ENCODE data around the gene DOCK1.

Gene DOCK1

DNA sequence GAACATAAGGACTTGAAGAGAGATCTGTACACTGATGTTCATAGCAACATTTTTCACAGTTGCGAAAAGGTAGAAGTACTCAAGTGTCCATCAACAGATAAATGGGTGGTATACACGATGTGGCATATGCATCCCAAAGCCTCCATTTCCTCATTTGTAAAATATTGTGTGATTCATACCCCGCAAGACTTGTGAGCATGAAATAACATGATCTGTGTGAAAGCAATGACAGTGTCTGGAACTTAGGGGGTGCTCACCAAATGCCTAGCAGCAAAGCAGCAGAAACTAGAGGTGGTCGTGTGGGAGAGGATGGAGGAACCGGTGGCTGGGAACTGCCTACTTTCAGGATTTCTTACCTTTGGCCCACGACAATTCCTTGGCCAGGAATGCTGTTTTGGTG lies 426.5 kb downstream of the DOCK1 start:
- DNase-seq = no peak

DNA sequence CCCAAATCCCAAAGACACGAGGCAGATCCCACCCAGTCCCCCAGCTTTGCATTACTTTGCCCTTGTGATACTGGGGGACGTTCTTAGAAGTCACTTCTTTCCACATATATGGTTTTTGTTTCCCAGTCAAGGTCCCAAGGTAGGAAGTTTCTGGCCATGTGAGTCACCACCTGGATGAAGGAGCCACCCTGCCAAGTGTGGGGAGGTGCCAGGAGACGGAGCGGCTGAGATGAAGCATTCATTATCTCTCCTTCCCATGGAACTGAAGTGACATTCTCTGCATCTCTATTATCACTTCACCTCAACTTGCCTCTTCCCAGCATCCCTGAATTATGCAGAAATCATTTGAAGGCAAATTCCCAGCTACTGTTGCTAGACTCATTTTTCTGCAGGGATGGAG lies 427.4 kb downstream of the DOCK1 start:
- DNase-seq = no peak

DNA sequence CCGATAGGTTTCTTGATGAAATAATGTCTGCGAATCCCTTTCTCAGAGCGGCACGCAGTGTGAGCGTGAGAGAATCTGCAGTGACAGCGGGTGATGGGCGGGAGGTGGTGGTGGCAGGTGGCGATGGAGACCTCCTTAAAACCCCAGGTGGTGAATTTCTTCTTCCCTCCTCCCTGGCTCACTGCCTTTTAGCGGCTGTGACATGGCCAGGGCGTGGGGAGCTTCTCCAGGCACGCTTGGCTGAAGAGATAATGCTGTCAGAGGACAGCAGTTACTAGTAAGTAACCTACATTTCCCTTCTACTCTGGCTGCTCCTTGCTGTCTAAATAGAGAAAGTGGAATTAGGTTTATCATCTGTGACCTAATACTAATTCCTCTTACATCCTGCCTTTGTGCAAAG lies 432.6 kb downstream of the DOCK1 start:
- no peak for DNase-seq

DNA sequence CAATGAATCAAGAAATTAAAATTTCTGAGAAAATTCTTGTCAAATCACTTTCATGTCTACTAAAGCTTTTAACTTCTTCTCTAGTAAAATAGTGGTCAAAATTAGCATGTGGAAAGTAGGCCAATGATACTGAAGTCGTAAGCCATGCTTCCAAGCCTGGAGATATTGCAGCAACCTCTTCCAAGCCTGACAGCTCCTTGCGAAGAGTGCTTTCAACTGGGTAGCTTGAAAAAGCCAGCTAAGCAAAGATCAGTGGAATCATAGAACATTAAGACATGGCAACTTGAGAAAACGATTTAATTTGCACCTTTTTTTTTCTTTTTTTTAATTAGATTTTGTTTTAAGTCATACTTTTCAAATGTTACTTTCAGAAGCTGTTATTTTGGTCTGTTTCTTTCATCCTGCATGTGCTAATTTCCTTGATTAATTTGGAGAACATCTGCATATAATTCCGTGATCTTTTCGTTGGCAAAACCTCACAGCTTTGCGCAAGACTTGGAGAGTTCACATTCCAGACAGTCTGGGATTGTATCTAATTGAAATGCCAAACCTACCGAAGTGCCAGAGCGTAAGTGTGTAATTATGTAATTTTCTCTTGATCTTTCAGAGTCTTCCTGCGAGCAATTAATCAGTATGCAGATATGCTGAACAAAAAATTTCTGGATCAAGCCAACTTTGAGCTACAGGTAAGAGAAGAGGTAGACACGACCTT lies 433.3 kb downstream of the DOCK1 start:
- DNase-seq = no peak

DNA sequence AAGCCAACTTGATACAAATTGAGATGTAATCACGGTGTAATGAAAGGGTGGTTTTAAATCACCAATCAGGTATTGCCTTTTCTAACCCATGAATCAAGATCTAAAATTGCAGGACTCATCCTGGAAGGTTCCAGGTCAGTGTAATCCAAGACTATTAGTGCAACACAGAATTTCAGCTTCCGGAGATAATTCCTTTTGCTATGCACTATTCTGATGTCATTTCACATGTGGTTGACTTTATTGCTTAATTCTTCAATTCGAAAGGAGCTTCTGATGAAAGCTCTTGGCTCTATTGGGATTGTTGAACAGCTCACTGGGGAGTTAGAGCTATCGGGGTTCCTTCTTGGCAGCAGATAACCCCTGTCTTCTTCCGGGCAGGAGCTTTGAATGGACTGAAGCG lies 438.6 kb downstream of the DOCK1 start:
- no peak for DNase-seq

DNA sequence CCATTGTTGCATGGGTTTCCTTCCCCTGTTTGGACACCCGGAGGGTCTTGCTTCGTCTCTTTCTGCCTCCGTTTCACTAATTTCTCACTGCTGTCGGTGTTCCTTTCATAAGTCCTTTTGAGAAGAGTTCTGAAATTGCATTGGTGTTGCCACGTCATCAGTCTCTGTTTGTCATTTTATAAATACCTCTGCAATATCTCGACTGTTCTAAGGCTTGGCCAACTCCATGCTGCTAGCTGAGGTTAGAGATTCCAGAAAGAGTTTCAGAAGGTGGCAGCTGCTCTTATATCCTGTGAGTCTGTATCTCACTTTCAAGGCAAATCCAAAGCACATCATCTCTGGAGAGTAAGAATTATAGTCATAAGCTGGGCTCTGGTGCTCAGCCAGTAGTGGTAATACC lies 439.1 kb downstream of the DOCK1 start:
- DNase-seq = no peak

DNA sequence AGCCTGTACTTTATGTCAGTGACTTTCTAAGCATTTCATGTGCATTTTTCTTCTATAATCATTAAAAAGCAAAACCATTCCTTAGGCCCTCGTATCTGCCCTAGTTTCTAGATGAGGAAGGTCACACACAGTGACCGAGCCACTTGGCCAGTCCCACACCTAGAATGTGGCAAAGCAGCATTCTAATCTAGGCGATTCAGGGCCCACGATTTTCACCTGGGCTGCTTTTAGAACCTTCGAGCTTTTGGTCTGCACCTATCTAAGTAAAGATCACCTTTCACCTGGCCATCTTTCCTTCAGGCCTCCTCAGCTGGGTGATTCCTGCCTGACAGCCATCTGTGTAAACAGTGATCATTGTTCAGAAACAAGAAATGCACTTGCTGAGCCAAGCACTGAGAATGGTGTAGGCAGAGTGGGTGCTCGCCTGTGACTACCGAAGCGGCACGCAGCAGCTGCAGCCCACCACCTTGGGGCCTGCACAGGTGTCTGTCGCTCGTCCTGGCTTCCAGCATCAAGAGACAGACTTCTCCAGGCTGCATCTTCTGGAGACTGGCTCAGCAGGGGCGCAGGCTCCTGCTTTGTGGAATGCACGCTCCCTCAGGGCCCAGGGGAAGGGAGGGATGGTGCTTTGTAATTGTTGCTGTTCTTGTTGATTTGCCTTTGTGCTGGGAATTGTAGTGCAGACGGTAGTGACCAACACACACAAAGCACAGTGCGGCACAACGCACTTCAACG lies 440.2 kb downstream of the DOCK1 start:
- DNase-seq = no peak

DNA sequence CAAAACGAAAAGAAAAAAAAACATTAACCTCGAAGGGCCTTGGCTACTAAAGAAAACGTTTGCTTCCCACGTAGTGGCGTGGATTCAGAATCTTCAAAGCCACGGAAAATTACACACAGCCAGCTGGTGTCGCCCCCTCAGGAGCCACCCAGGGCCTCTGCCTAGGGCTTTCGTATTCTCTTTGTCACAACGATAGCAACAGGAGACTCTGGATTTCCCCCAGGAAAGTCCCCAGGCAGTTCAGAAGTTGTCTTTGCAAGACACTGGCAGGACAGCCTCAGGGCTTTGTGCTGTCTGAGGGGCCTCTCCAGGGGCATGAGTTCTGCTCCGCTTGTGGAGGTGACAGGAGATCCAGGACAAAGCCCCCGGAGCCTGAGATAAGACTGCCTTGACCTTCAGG lies 441.4 kb downstream of the DOCK1 start:
- no peak for DNase-seq

DNA sequence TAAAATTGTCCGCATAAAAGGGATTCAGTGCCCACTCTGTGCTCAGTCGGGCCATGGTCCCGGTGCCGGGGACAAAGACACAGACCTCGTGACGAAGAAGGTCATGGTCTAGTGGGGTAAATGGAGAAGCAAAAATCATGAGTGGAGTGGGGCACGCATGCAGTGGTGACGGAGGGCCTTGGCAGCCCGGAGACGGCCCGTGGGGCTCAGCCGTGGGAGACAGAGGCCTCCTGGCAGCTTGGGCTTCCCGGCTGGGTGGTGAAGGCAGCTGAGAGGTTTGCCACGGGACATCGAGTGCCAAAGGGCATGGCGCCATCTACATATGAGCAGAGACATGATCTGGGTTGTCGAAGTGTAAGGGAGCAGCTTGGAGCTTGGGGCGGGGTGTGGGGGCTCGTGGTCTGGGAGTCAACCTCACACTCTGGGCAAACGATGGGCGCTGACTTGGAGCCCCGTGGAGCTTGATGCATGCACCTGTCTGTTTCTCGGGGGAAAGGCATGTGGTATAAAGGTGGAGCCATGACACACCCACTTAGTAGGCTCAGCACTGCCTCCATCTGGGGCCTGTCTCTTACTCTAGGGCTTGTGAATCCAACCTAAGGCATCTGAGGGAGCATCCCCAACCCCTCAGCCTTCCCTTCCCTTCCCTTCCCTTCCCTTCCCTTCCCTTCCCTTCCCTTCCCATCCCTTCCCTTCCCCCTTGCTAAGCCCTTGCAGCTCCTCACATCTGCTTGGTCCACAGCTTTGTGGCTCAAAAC lies 442.2 kb downstream of the DOCK1 start:
- DNase-seq = no peak

DNA sequence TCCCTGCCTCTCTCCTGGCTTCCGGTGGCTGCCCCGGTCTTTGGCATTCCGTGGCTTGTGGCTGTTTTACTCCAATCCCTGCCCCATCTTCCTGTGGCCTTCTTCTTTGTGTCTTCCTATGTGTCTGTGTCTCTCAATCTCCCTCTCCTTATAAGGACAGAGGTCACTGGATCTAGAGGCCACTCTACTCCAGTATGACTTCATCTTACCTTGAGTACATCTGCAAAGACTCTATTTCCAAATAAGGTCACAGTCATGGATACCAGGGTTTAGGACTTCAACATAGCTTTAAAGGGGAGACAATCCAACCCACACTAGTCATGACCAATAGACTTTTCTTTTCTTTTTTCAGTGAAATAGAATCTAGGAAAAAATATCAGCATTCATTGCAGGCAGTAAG lies 444.5 kb downstream of the DOCK1 start:
- DNase-seq = no peak

DNA sequence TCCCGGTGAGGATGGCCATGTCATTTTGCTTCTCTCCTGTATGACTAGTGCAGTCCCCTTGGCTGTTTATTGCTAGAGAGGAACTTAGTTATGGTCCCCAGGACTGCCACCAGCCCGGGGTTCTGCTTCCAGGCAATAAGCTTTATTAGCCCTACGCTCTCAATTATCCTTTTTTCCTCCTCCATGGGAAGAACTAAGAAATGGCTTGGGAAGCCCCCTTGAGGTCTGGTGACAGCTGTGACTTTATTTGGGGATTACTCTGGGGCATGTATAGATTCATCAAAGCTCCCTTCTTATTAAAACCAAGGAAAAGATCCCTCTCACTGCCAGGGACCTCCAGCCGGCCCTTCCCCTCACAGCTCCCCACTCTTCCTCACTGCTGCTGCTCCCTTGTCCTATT lies 446.3 kb downstream of the DOCK1 start:
- DNase-seq = no peak

DNA sequence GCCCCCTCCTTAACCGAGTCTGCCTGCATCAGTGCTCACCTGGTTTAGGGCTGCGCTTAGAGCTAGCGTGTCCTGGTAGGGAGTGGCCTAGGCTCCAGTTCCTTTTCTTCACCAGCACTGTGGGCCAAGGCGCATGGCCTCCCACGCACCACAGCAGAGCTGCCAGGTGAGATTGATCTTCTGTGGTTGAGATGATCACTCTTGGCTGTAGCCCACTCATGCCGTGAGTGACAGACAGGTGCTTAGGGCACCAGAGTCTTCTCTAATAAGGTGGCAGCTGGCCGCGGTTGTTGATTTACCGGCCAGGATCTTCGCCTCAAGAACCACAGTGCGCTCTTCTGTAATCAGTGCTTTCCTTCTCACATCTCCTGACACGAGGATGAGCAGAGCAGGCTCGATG lies 448.3 kb downstream of the DOCK1 start:
- no peak for DNase-seq

DNA sequence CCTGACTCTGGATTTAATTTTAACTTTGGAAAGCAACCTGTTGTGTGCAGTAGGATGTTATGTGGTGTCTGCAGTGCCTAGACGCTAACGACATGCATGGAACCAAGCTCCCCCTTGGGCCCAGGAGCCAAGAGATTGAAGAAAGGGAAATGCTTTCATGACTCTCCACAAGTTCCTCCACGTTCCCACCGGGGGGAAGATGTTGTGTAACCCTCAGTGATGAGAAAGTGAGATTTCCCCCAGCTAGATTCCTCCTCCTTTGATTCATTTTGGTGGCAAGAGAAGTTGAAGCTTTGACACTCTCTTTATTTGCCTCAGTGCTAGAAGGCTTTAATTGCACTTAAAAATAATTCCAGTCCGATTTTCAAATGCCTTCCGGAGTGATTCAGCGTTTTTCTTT lies 449.0 kb downstream of the DOCK1 start:
- DNase-seq = no peak

DNA sequence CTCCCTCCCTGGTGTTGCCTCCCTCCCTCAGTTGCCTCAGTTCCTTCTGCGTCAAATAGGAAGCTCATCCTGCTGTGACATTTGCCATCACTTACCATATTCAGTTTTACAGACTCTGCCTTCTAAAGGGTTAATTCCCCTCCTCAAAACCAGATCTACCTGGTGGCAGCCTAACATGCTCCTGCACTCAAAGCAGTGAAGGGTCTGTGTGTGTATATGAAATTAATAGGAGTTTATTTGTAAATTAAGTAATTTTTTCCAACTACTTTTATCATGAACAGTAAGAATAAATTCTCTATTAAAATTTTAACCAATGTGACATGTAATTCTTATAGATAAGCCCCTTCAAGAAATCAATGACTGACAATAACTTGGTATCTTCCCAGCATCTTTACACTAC lies 449.8 kb downstream of the DOCK1 start:
- DNase-seq = no peak

DNA sequence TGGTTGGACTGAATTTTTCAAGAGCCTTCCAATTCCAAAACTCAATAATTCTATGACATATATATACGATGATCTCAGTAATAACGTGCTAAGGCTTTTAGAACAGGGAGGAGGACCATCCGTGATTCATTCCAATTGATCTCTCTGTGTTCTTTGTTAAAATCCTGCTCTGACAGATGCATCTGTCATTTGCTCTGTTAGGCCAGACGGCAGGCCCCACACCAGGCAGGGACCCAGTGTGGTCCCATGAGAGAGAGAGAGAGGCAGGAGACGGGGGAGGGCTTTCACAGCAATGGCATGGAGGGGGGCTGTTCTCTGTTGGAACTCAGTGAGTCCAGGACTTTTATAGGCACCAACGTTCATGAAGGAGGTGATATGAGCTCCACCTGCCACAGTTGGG lies 451.1 kb downstream of the DOCK1 start:
- no peak for DNase-seq

DNA sequence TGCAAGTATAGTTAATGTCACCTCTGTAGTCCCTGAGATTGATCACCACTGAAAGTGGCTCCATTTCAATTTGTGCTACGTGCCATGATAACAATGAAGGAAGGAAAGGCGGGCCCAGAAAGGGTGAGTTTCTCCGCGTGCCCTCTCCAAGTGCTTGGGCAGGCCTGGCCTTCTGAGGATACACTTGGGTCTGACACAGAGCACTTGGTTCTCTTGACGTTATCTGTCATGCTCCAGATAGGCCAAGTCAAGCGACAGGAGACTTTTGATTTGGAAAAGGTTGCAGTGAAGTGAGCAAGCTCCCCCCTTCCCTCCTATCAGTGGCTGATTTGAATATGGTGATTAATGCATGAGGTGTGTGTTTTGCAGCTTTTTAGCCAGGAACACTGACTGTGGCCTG lies 452.0 kb downstream of the DOCK1 start:
- DNase-seq = no peak

DNA sequence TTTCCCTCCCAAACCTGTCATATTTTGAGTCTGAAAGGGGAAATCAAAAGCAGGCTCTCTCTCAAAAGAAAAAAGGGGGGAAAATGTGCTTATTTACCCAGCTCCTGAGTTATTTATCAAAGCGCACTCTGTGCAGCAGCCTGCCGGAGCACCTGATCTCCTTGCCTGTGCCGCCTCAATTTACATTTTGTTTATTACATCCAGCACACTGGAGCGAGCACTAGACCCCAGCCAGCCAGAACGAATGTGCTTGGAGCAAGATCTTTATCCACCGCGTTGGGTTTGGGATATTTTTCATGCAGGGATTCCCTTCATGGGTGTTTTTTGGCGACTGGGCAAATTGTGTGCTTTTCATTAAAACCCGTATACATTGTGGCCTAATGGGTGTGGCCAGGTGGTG lies 453.1 kb downstream of the DOCK1 start:
- DNase-seq = no peak

DNA sequence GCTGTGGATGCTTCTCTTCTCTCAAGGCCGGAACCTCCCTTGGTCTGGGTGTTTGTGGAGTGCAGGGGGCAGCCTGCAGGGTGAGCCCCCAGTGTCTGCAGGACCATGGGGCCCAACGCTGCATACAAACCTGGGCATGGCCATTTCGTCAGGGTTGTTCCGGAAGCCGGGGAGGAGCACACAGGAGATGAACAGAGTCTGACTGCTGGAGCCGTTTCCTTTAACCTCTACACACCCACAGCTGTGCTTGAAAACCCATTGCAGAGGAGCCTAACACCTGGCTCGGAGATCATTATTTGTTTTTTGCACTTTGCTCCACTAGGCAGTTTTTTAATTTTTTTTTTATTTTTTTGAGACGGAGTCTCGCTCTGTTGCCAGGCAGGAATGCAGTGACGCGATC lies 458.8 kb downstream of the DOCK1 start:
- DNase-seq = no peak

DNA sequence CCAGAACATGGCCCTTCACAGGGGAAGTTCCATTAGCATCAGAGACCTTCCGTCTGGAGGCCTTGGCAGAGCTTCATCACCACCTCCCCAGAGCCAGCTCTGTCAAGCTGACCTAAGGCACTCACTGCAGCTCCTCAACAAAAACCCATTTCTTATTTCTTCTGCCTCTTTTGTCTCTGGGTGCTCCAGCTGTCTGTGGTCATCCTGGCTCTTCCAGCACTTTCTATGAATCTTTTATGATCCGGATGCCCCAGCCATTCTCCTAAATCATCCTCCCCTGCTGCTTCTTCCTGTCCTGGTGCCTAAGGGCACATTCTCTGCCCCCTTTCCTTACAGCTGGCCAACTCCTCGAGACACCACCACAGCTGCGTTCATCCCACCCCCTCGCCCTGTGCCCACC lies 462.9 kb downstream of the DOCK1 start:
- no peak for DNase-seq

DNA sequence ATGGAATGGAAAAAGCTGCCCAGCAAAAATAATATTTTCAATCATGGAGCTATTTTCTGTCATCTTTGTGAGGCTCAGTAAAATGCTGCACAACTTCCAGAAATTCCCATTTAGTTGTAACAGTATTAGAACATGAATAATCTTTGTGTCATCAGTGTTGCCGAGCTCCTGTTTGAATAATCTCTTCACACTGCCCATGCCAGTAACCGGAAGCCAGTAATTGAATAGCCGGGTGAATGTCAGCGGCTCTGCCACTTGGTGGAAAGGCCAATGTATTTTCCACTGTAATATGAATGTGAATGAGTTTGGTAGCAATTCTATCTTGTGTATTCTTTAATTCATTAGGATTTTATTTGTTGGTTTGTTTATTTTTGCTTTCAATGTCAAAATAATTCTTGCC lies 463.7 kb downstream of the DOCK1 start:
- DNase-seq = no peak

DNA sequence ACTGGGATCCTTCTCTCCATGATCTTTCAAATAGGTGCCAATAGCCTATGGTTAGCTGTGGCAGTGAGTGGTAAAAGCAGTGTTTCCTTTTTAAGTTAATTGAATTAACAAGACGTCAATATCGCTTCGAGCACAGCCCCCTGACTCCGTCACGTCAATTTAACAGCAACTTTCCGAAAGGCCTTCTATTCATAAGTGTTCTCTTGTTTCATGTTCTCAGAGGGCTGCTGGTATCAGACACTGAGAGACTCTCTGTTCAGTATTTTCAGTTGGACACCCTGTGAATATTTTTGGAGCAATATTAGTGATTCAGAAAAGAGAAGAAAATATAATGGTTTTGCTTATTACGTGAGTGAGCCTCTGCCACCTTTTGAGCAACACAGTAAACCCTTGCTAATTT lies 465.4 kb downstream of the DOCK1 start:
- DNase-seq = no peak

DNA sequence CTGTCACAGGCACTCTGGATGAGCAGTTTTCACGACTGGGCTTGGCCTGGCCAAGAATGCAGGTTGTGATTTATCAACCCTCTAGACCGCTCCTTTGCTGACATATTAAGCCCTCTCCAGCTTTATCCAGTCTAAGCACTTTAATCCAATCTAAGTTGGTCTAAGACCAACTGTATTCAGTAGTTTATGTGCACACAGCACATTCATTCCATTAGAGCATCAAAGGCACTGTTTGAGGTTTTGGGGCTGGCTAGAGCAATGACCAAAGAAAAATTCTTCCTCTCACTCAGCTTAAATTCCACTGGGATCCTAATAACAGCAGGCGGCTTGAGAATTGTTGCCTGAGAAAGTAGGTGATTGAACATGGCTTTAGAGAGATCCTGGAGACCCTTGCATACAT lies 467.1 kb downstream of the DOCK1 start:
- no peak for DNase-seq

DNA sequence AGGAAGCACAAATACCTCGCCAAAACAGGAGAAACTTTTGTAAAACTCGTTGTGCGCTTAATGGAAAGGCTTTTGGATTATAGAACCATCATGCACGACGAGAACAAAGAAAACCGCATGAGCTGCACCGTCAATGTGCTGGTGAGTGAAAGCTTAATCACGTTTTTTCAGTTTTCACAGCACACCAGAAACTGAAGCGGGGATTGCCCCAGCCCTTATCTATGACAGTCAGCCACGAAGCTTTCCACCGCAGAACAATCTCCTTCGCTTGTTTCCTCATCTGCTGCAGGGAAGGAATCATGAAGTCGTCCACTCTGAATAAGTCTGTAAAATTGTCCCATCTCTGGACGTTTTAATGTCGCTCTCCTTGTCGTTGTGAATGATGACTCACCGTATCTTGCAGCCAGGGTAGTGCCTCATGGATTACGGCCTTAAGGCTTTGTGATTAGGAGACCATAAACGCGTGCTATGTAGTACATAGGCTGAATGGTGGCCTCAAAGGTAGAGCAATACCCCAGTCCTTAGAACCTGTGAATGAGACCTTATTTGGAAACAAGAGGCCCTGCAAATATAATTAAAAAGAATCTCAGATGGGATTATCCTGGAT lies 468.9 kb downstream of the DOCK1 start:
- no peak for DNase-seq

DNA sequence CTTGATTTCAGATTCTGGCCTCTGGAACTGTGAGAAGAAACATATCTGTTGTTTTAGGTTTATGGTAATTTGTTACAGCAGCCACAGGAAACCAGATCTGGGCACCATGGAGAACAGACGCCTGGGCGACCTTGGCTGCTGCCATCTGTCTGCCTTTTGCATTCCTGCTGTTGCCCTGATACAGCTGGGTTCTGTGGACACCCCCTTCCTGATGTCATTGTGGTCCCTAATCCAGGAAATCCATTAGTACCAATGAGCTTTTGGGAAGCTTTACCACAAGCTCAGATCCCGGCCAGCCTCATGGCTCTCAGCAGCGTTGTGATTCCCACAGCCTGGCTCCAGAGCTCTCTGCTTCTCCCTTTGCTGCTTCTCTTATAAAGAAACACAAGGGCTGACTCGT lies 469.7 kb downstream of the DOCK1 start:
- DNase-seq = no peak
